ENCODE results near the gene LRRC3.
A peak's percentile ranks its signal among the peaks of the same experiment; 100 is the strongest.

LRRC3 gene

GRCh38 chr21:44486302-44486701, 31.0 kb downstream of the LRRC3 start:
- no peak for DNase-seq (ENCODE audit: low read depth)
- TF ChIP-seq, protein P1, sequence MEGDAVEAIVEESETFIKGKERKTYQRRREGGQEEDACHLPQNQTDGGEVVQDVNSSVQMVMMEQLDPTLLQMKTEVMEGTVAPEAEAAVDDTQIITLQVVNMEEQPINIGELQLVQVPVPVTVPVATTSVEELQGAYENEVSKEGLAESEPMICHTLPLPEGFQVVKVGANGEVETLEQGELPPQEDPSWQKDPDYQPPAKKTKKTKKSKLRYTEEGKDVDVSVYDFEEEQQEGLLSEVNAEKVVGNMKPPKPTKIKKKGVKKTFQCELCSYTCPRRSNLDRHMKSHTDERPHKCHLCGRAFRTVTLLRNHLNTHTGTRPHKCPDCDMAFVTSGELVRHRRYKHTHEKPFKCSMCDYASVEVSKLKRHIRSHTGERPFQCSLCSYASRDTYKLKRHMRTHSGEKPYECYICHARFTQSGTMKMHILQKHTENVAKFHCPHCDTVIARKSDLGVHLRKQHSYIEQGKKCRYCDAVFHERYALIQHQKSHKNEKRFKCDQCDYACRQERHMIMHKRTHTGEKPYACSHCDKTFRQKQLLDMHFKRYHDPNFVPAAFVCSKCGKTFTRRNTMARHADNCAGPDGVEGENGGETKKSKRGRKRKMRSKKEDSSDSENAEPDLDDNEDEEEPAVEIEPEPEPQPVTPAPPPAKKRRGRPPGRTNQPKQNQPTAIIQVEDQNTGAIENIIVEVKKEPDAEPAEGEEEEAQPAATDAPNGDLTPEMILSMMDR (IDR thresholded peaks at IDR 0.05; ENCODE audit: insufficient read depth, low read depth, low read length, missing control alignments), result no peak
- H3K4me3 ChIP-seq (ENCODE audit: low read depth, low read length), result no peak overlapping the region

- TF ChIP-seq, protein P1 (IDR thresholded peaks at IDR 0.05; ENCODE audit: insufficient read depth, low read depth, low read length, missing control alignments), result peak; percentile 46
- no peak overlapping the region for H3K4me3 ChIP-seq (ENCODE audit: low read depth, low read length)
Measured at GRCh38 chr21:44487831-44488230, 32.5 kb downstream of the LRRC3 start.

DNA sequence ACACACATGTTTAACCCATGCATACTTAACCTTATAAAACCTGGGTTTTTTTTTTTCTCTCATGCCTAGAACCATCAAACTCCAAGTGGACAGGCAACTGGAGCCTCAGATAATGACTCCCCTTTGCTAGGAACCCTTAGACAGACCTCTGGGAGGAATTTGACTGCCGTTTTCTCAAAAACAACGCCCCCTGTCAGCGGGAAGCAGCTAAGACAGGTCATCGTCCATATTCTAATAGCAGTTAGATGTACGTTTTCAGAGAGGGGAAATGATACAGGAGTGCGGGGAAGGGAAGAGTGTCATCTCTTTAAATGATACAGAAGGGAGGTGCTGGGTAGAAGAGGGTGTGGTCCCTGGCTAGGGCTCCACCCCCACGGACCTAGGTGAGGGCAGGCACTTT, 34.7 kb downstream of the LRRC3 start:
- TF ChIP-seq, protein P1 (IDR thresholded peaks at IDR 0.05; ENCODE audit: insufficient read depth, low read depth, low read length, missing control alignments), result no peak
- DNase-seq (ENCODE audit: low read depth), result no peak
- no peak overlapping the region for H3K4me3 ChIP-seq (ENCODE audit: low read depth, low read length)

More at GRCh38 chr21:44487831-44488230, 32.5 kb downstream of the LRRC3 start:
- DNase-seq (ENCODE audit: low read depth), result peak; percentile 49

DNA sequence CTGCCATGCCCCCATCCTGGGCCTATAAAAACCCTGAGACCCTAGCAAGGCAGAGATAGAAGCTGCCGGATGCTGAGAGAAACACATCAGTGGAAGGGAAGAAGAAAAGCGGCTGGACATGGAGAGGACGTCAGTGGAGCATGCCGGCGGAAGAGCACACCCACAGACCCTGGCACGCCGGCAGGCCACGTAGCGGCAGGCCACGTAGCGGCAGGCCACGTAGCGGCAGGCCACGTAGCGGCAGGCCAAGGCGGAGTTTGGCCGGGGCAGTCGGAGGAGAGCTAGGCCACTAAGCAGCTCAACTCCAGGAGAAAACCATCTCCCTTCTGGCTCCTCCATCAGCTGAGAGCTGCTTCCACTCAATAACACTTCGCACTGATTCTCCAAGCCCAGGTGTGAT, 35.1 kb downstream of the LRRC3 start:
- TF ChIP-seq, protein P1 (IDR thresholded peaks at IDR 0.05; ENCODE audit: insufficient read depth, low read depth, low read length, missing control alignments), result no peak
- no peak overlapping the region for H3K4me3 ChIP-seq (ENCODE audit: low read depth, low read length)
- DNase-seq (ENCODE audit: low read depth), result no peak

DNA sequence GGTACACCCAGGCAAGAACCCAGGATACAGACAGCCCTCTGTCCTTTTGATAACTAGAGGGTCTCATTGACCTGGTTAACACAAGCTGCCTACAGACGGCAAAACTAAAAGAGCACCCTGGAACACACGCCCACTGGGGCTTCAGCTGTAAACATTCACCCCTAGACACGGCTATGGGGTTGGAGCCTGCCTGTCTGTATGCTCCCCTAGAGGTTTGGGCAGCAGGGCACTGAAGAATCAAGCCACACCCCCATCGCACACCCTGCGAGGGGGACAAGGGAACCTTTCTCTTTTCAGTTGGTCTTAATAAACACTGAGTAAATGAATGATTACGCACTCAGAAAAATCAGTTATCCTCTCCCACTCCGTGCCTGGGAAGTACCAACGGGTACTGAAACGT, 35.5 kb downstream of the LRRC3 start:
- TF ChIP-seq, protein P1 (IDR thresholded peaks at IDR 0.05; ENCODE audit: insufficient read depth, low read depth, low read length, missing control alignments), result no peak
- no peak overlapping the region for H3K4me3 ChIP-seq (ENCODE audit: low read depth, low read length)

GRCh38 chr21:44492567-44493385, 37.5 kb downstream of the LRRC3 start:
- H3K4me3 ChIP-seq (ENCODE audit: low read depth, low read length), result no peak overlapping the region
- no peak for DNase-seq (ENCODE audit: low read depth)
- TF ChIP-seq, protein P1 (IDR thresholded peaks at IDR 0.05; ENCODE audit: insufficient read depth, low read depth, low read length, missing control alignments), result no peak

More for the DNA sequence above, 35.5 kb downstream of the LRRC3 start:
- no peak for DNase-seq (ENCODE audit: low read depth)

DNA sequence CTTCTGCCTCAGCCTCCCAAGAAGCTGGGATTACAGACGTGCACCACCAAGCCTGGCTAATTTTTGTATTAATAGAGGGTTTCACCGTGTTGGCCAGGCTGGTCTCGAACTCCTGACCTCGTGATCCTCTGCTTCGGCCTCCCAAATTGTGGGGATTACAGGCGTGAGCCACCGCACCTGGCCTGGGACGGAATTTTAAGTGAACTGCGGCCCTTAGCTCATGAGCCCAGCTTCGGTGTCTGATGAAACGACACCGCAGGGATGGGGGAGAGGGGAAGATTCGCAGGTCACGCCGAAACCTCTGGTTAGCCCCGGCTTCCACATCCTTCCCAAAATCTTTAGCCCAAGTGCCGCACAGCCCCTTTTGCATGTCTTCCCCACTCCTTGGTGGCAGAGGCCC, 39.1 kb downstream of the LRRC3 start:
- TF ChIP-seq, protein P1 (IDR thresholded peaks at IDR 0.05; ENCODE audit: insufficient read depth, low read depth, low read length, missing control alignments), result no peak
- no peak overlapping the region for H3K4me3 ChIP-seq (ENCODE audit: low read depth, low read length)

More for the DNA sequence above, 39.1 kb downstream of the LRRC3 start:
- no peak for DNase-seq (ENCODE audit: low read depth)
